Effector CD4-positive, alpha-beta T cell (primary cell): Measurements from ENCODE around the gene NELL1.

Experiments
- DNase-seq: peaks from one replicate; pipeline ENCODE4 v3.0.0-alpha.2; 2020

The NELL1 gene

DNA sequence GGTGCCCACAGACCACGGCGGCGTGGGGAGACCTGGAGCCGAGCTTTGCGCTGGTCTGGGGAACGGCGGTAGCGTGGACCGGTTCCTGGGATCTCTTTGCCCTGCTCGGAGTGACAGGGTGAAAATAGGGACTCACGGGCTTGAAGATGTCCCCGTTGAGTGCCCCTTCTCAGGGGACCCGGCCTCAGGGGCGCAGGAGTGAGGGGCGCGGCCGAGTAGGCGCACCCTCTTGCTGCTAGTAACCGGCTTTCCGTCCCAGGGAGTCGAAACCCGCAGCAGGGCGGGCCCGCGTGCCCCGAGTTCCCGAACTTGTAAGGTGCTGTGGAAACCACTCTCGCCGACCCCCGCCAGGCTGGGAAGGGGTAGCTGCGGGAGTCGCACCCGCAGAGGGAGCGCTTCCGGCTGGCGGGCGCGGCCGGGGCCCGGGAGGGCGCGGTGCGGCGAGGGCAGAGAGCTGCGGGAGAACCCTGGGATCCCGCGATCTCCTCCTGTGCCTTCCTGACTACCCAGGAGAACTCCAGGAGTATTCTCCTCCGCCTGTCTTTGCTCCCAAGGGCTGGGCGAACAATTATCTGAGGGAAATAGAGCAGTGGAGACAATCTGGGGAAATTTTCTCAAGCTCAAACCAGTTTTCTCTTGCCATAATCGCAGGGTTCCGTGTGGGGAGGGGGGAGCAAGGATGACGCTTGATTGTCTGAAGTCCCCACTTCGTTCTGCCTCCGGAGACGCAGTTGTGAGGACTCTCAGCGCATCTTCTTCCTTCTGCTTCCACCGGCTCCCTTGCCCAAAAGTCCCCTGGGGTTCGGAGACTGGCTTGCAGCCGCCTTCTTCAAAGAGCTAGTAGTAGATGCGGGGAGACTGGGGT, 666 bp downstream of the NELL1 start:
- no peak for DNase-seq

- no peak for DNase-seq
Observed at GRCh38 chr11:20670932-20671403, 1.6 kb downstream of the NELL1 start.

DNA sequence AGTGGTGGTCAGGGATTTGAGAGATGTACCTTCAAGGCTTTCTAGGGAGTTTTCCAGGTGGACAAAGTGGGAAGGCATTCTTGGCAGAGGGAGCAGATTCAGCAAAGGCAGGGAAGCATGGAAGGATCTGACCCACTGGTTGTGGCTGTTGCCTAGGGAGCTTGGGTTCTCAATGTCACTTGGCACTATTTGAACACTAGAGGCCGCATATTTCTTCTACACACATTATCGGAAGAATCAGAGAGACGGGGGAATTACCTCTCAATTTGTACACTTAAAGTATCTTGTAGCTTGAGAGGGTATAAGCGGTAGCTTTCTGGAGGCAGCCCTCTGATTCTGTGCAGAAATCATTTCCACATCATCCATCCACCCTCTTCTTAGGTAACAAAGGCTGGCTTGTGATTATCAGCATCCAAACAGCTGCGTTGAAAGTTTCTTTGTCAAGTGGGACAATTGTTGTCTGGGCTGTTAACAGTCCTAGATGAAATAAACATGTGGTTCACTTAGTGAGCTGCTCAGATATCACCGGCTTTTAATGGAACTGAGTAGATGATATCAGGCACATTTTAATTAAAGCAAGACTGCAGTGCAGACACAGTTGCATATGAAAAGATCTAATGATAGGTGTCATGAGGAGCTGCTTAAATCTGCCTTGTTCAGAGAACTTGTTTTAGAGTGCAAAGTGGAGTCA, 2.6 kb downstream of the NELL1 start:
- no peak for DNase-seq

DNA sequence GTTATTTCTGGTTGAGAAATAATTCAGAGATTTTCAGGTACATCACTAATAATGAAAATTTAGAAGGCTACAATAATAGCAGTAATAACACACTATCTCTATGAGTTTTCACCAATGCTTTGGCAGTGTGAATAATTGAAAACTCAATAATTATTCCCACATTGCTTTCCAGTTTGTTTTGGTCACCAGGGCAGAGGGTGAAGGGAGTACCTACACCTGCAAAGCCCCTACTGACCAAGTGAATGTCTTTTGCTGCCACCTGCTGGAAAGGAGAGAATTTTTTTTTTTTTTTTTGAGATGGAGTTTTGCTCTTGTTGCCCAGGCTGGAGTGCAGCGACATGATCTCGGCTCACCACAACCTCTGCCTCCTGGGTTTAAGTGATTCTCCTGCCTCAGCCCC, 3.2 kb downstream of the NELL1 start:
- no peak for DNase-seq

DNA sequence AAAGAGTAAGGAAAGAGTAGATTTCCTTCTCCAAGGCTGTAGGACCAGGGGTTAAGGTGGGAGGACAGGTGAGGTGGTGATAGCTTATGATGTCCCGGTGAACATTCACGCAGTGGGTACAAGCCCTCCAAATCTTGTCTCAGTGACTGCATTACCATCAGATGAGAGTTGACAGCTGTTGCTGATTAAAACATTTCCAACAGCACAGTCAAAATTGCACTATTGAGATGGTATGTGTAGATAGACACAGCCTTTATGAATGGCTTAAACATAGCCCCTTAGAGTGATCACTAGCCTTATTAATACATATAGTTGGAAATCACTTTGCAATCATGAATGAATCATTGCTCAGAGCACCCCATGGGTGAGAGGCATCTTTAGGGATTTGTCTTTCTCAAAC, 7.3 kb downstream of the NELL1 start:
- DNase-seq = no peak

GRCh38 chr11:20688761-20689160, 19.4 kb downstream of the NELL1 start:
- DNase-seq = no peak

DNA sequence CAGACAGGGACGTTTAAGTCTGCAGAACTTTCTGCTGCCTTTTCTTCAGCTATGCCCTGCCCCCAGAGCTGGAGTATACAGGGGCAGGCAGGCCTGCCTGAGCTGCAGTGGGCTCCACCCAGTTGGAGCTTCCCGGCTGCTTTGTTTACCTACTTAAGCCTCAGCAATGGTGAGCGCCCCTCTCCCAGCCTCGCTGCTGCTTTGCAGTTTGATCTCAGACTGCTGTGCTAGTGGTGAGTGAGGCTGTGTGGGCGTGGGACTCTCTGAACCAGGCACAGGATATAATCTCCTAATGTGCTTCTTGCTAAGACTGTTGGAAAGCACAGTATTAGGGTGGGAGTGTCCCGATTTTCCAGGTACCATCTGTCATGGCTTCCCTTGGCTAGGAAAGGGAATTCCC, 38.5 kb downstream of the NELL1 start:
- no peak for DNase-seq

DNA sequence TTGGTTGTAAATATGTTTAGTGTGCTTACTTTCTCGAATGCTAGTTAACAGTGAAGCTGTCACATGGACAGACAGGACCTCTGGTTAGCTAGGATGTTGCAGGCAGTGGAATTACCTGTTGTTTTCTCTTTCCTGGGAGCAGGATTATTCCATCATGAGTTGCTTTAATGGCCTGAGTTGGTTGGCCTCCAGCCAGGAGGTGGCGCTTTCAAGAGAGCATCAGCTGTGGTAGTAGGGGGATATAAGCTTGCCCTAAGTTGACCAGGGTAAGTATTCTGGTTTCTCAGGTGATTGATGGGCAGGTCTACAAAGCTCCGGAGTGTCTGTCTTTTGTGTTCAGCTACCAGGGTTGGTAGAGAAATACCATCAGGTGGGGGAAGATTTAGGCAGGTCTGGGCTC, 43.5 kb downstream of the NELL1 start:
- no peak for DNase-seq

DNA sequence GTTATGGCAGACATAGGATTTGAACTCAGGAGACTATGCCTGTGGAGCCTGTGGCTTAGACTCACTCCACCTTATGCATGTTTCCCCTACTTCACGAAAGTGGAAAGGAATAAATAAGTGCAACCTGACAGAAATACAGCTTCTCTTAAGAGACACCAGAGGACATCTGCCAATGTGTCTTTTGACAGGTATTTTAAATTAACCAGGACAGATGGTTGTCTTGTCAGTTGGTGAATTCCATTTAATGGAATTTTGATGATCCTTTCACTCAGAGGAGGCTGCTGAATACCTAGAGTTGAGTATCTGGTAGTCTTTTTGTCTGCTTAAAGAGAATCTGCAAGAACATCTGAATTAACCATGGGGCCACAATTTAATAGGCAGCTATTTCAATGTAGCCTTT, 46.1 kb downstream of the NELL1 start:
- no peak for DNase-seq

DNA sequence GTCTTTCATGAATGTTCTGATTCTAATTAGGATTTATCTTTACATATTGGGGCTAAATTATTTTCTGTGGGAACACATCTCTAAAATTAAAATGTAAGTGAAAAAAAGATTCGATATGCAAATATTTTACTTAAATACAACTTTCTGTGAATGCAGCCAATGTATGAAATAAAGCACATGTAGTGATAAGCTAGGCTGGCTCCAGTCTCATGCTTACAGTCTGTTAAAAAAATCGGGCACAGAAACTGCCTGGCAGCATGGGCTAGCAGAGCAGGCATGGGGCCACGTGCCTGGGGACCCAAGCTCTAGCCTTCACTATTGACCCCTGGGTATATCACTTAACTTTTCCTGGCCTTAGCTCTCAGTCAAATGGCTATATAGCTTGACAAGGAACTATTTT, 46.5 kb downstream of the NELL1 start:
- DNase-seq = no peak

DNA sequence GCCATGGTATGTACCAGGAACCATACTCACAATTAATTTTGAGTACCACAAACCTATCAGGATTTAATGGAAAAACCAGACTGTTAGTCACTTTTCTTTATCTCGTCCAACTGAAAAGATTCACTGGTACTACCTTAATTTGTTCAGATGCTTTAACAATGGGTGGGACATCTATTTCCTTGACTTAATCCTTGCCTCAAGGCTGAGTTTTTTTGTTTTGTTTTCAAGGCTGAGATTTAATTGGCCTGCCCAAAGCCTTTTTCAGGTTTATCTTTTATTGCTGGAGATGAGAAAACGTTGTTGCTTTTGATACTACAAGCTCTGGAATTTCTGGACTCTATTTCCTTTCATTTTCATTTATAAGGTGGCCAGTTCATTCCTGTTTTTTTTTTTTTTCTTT, 50.4 kb downstream of the NELL1 start:
- no peak for DNase-seq

DNA sequence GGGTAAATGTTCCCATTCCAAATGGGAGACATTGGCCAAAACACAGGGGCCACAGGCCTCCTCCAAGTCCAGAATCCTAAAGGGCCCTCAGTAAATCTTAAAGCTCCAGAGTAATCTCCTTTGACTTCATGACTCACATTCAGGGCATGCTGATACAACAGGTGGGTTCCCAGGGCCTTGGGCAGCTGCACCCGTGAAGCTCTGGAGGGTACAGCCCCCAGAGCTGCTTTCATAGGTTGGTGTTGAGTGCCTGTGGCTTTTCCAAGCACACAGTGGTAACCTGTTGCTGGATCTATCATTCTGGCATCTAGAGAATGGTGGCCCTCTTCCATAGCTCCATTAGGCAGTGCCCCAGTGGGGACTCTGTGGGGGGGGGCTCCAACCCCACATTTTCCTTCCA, 54.0 kb downstream of the NELL1 start:
- DNase-seq = no peak

DNA sequence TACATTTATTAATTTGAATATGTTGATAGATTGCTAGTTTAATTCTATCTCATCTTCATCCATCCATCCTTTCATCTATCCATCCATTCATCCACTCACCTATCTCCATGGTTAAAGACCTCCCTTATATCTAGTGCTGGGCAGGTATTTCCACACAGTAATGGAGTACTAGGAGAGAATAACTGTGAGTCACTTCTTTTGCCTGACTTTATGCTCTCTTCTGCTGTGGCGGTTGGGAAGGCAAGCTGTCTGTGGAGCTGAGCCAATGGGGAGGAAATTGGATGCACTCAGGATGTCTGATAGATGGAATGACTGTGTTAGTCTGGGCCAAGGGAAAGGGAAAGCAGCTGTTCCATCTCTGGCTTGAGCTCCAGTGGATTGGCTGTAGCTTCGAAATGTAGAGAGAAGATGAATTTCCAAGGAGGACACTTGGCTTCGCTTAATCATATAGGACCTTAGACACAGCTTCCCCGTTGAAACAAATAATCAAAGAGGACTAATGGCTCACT, 60.3 kb downstream of the NELL1 start:
- DNase-seq = no peak

- no peak for DNase-seq
Observed at GRCh38 chr11:20731676-20732215, 62.4 kb downstream of the NELL1 start.

DNA sequence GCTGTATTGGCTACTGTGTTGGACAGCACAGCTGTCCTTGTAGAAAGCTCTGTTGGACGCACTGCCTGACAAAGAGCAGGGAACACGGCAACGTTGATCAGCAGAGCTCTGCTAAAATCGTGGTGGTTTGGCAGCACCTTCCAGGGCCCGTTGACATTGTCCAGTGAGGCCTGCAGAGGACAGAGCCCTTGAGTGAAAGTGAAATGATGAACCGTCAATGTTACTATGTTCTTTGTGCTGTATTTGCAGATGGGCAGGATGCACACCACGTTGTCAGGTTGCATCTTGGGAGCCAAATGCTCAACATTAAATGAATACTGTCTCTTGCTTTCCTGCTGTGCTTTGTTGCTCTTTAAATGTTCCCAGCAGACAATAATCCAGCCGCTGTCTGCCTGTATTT, 69.7 kb downstream of the NELL1 start:
- DNase-seq = no peak

DNA sequence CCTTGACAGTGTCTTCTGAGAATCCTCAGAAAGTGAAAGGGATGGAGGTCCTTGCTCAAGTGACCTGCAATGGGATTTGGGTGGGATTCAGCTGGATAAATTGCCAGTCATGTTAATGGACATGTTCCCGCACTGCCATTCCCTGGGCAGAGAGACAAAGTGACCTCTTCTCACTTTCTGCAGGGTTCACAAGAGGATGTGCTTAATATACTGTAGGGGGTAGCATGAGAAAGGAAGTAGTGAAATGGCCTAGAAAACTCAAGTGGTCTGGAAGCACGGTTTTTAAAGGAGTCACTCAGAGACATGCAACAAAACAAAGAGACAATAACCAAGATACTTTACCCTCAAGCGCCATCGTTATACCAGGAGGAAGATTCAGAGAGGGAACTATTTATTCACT, 70.2 kb downstream of the NELL1 start:
- DNase-seq = no peak

DNA sequence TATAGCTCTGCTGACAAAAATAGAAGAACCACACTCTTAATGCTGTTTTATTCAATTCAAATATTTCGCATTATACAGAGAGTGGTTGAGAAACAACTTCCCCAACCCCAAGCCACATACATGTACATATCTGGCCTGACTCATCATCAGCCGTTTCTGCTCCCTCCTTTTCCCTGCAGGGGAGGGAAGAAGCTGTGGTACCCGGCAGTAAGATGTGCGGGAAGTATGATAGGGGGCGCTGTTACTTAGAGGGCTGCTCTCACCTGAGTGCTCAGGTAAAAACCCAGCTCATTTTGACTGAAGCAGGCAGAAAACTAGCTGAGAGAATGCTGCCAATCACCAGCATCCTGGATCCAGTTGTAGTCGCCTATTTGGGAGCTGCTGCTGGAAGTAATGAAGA, 85.5 kb downstream of the NELL1 start:
- no peak for DNase-seq

DNA sequence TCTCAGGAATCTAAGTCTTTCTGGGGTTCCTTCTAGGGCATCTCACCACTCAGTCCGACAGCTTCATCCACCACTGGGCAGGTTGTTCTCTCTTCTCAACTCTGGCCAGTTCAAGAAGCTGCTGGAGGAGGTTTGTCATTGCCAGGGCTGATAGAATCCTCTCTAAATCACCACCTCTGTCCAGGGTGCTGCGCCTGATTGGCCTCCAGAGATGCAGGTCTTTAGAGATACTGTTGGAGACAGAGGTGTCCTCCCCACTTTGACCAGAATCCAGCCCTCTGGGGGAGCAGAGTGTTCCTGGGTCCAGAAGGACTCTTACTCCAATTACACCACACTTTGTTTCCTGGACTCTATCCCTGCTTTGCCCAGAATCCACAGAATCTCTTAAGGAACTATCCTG, 90.2 kb downstream of the NELL1 start:
- DNase-seq = no peak

DNA sequence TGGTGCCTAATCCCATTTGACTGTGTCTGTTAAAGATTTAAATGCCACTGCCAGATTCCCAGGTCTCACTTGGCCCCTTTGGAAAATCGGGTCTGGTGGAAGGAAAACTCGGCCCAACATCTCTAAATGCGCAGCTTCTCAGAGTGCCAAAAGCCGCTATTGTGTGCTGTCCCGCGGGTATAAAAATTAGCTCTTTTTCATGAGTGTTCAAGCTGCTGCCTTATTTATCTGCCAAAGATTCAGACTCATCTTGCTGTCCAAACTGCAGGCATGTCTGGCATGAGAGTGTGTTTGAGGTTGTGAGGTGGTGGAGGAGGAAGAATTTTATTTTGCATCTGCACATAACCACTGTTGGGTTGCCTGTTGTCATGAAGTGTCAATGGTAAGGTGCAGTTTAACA, 91.4 kb downstream of the NELL1 start:
- DNase-seq = no peak

GRCh38 chr11:20762116-20762844, 92.9 kb downstream of the NELL1 start:
- DNase-seq = no peak

DNA sequence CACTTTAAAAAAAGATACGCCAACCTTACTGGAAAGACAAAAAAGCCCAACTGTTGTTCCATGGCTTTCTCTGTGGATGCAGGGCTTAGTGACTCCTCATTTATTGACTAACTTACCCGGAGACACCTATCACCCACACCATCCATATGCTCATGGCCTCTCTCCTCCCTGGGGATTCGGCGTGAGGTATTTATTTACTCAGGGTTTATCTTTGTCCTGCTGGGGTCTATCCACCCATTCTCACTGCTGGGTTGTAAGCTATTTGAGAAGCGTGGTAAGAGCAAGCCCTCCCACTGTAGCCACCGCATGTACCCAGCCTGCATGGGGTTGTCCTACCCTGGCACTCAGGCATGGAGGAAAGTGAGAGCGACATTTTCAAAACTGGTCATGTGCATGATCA, 93.6 kb downstream of the NELL1 start:
- no peak for DNase-seq

DNA sequence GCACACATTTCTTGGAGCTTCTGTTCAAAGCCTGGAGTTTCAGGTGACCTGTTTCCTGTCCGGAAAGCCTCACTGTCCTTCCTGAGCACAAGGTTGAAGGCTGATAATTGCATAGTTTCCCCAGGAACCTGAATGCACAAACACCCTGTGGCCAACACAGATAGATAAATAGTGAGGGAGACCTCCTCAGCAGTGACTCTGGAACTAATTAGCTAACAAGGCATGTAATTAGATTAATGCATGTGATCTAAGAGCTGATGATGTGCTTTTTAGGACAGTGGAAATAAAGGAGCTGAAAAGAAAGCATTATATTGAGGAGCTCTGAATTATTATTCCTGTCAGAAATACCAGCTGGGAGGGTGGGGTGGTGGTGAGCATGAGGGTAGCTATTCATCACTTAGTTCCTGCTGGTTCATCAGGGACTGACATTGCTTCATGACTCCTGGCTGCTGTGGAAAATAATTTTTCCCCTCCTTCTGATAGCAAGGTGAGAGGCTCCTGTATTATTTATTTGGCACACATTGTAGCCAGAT, 101.1 kb downstream of the NELL1 start:
- no peak for DNase-seq

DNA sequence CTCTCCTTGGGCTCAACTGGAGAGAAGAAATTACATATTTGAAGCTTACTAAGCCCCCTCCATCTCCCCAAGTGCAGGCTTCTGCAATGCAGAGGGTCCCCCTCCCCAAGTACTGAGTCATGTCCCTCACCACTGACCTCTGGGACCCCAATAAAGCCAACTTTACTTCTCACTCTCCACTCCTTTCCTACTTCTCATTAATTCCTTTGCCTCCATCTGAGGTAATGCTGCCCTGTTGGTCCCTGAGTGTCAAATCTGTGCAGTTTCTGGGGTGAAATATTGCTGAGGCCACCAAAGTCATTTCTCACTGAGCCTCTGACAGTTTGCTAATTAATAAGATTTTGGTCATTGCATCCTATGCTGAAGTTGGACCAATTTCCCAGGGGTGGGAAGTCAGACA, 101.6 kb downstream of the NELL1 start:
- no peak for DNase-seq
